OCI-LY7 (cell line): ENCODE results near the gene LINS1. TPM values are rescaled to one million over a fixed set of nuclear protein-coding genes. Genes with fewer than 3 reads are reported as not detected.

ENCODE experiments used
- BruUV-seq: library from RNA; stranded (reverse); fragments of 400-500 nt; replicated peaks from 2 replicates; lab custom pipeline; 2021; lab: Mats Ljungman, UMichigan
- CTCF ChIA-PET: fragments of 300-600 bp; sonication (Branson Sonifier 250); formaldehyde crosslinking; loops from one replicate; lab custom pipeline; 2022; ENCODE audit warnings: antibody characterized with exemption; ENCODE audit not compliant: unreplicated experiment; lab: Charles Lee
- POLR2A ChIA-PET: fragments of 300-600 bp; sonication (Branson Sonifier 250); formaldehyde crosslinking; loops from one replicate; lab custom pipeline; 2022; ENCODE audit warnings: antibody characterized with exemption; lab: Charles Lee
- DNase-seq: peaks from one replicate; pipeline ENCODE4 v3.0.0-alpha.2; 2015; ENCODE audit warnings: low spot score
- H2AFZ ChIP-seq: fragments of 200-600 bp; sonication (generic), shearing (Covaris generic); 2 replicates; pipeline ENCODE4 v1.6.1; 2014; ENCODE audit warnings: mild to moderate bottlenecking, antibody characterized with exemption, low read length, moderate library complexity
- H3K27ac ChIP-seq: fragments of 200-600 bp; sonication (generic); 2 replicates; pipeline ENCODE4 v1.5.1; 2014; ENCODE audit warnings: mixed run types, low read depth, mild to moderate bottlenecking, moderate library complexity, low read length, inconsistent platforms; ENCODE audit not compliant: poor library complexity, severe bottlenecking
- H3K36me3 ChIP-seq: fragments of 200-600 bp; sonication (generic); 2 replicates; pipeline ENCODE4 v1.6.1; 2014; ENCODE audit warnings: mild to moderate bottlenecking, antibody characterized with exemption, low read length, moderate library complexity, mixed read lengths; ENCODE audit not compliant: insufficient read depth
- H3K4me1 ChIP-seq: fragments of 200-600 bp; sonication (generic); 2 replicates; pipeline ENCODE4 v1.5.1; 2014; ENCODE audit warnings: mild to moderate bottlenecking, low read length; ENCODE audit not compliant: insufficient read depth, poor library complexity, severe bottlenecking
- H3K4me2 ChIP-seq: fragments of 200-600 bp; sonication (generic); 2 replicates; pipeline ENCODE4 v1.6.1; 2014; ENCODE audit warnings: mild to moderate bottlenecking, low read length
- H3K4me3 ChIP-seq: fragments of 200-600 bp; sonication (generic); 2 replicates; pipeline ENCODE4 v1.5.1; 2014; ENCODE audit warnings: mild to moderate bottlenecking, low read depth, low read length; ENCODE audit not compliant: poor library complexity, severe bottlenecking
- H3K79me2 ChIP-seq: fragments of 200-600 bp; sonication (generic); 2 replicates; pipeline ENCODE4 v1.6.1; 2016; ENCODE audit warnings: low read depth, mild to moderate bottlenecking, low read length, moderate library complexity, mixed read lengths; ENCODE audit not compliant: insufficient read depth
- H3K9me2 ChIP-seq: fragments of 200-600 bp; sonication (generic); 2 replicates; pipeline ENCODE4 v1.6.1; 2016; ENCODE audit warnings: mild to moderate bottlenecking, low read length, mixed read lengths; ENCODE audit not compliant: insufficient read depth
- H3K9me3 ChIP-seq: fragments of 200-600 bp; sonication (generic); 2 replicates; pipeline ENCODE4 v1.6.1; 2014; ENCODE audit warnings: mild to moderate bottlenecking, mixed run types, low read length, mixed read lengths
- H4K20me1 ChIP-seq: fragments of 200-600 bp; sonication (generic); 2 replicates; pipeline ENCODE4 v1.6.1; 2014; ENCODE audit warnings: mild to moderate bottlenecking, antibody characterized with exemption, low read length, moderate library complexity, mixed read lengths; ENCODE audit not compliant: insufficient read depth
- CTCF ChIP-seq: fragments of 200-600 bp; sonication (generic); conservative IDR thresholded peaks from 2 replicates; pipeline ENCODE4 v1.5.1; 2014; ENCODE audit warnings: mild to moderate bottlenecking, antibody characterized with exemption, low read length, moderate library complexity, mixed read lengths
- EZH2phosphoT487 ChIP-seq: fragments of 200-600 bp; sonication (generic); IDR thresholded peaks from 2 replicates; pipeline ENCODE4 v1.6.1; 2018; ENCODE audit warnings: low read depth, borderline replicate concordance, mild to moderate bottlenecking, mixed run types, antibody characterized with exemption, low read length, moderate library complexity, mixed read lengths
- intact Hi-C: fragments of 100-400 bp; cut with micrococcal nuclease; formaldehyde crosslinking; loops from one replicate; pipeline ENCODE4 v1.10.0; 2022; ENCODE audit not compliant: unreplicated experiment
- total RNA-seq, 2 experiments: library from RNA; depleted of rRNA in 1 of 2; stranded (reverse); fragments of >200 nt in 1 of 2; shearing (Covaris generic) in 1 of 2; gene quantifications; 2 replicates each; pipeline ENCODE4 v1.2.3, GENCODE V29; 2014 to 2022

Gene LINS1
- total RNA-seq, 2 experiments from 2014 or later: 6.6 to 14.3 TPM

GRCh38 chr15:100569391-100569790, 32.6 kb downstream of the LINS1 start:
- Histone ChIP-seq H3K27ac (no peak overlapping the region), H3K9me2 (no peaks in the 10 kb centered on the region), H3K36me3 (peaks cover 48% of the 10 kb centered on the region), H3K4me2 (no peak overlapping the region), H3K4me1 (no peaks in the 10 kb centered on the region), H2AFZ (no peak overlapping the region), H3K4me3 (no peak overlapping the region), H3K79me2 (no peaks in the 10 kb centered on the region), H3K9me3 (no peaks in the 10 kb centered on the region), H4K20me1 (no peaks in the 10 kb centered on the region)
- no TSS peak for BruUV-seq
- ChIA-PET CTCF (no interaction called here), POLR2A (interaction anchor here (0.5 kb wide), 1 partner anchor 116 kb away, joined by 4 read pairs; no protein-coding TSS in a partner anchor)
- TF ChIP-seq EZH2phosphoT487: no peak
- no peak for TF ChIP-seq CTCF
- DNase-seq: no peak
- intact Hi-C loops: no loop called here

DNA sequence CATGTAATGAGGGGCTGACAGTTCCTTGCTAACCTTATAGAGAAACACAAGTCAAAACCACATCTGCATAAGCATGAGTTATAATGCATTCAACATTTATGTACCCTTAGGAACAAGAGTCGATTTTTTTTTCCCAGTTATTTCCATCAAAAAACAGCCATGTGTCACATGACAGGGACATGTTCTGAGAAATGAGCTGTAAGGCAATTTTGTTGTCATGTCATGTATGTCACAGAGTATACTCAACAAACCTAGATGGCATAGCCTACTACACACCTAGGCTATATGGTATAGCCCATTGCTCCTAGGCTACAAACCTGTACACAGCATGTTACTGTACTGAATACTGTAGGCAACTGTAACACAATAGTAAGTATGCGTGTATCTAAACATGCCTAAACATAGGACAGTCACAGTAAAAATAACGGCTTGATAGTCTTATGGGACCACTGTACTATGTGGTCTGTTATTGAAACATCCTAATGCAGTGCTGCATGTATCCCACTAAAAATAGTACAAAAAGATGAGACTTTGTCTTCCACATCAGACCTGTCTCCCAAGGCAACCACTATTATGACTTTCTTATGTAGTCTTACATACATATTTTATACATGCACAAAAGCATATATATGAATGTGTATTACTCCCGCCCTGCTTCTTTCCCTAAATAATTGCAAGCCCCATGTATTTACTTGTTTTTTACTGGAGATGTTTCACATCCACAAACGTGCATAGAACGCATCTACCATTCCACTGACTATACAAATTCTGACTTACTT, 34.9 kb downstream of the LINS1 start:
- no peaks in the 10 kb centered on the region for H4K20me1 ChIP-seq
- DNase-seq: no peak
- POLR2A ChIA-PET: no interaction called here
- H3K79me2 ChIP-seq: no peaks in the 10 kb centered on the region
- H3K4me1 ChIP-seq: no peaks in the 10 kb centered on the region
- no peak overlapping the region for H3K4me3 ChIP-seq
- no peak overlapping the region for H3K27ac ChIP-seq
- CTCF ChIA-PET: interaction anchor here (0.6 kb wide), 1 partner anchor 637 kb away, joined by 6 read pairs; no protein-coding TSS in a partner anchor
- H2AFZ ChIP-seq: no peak overlapping the region
- no TSS peak for BruUV-seq
- TF ChIP-seq EZH2phosphoT487 (no peak), CTCF (no peak)
- H3K9me2 ChIP-seq: no peaks in the 10 kb centered on the region
- intact Hi-C loops: no loop called here
- no peak overlapping the region for H3K4me2 ChIP-seq
- H3K36me3 ChIP-seq: peaks cover 27% of the 10 kb centered on the region
- no peaks in the 10 kb centered on the region for H3K9me3 ChIP-seq

DNA sequence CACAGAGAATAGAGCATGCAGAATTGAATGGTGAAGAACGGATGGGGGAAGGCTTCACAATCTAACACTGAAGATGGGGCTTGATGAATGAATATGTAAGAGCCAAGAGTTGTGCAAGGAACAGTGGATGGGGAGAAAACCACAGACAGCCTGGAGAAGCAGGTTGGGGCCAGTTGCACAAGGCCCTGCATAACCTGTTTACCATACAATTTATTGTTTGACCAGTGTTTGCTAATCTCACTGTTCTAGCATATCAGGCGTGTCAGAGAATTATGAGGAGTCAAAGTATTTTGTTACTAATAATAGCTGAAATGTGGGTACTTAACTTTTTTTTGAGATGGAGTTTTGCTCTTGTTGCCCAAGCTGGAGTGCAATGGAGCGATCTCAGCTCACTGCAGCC, 36.4 kb downstream of the LINS1 start:
- Histone ChIP-seq H3K27ac (no peak overlapping the region), H4K20me1 (no peaks in the 10 kb centered on the region), H3K4me3 (no peak overlapping the region), H2AFZ (no peak overlapping the region), H3K79me2 (no peaks in the 10 kb centered on the region), H3K4me2 (no peak overlapping the region), H3K9me3 (no peaks in the 10 kb centered on the region), H3K4me1 (no peaks in the 10 kb centered on the region), H3K9me2 (no peaks in the 10 kb centered on the region), H3K36me3 (peaks cover 13% of the 10 kb centered on the region; the same call in 1 of the 2 replicates)
- no peak for DNase-seq
- CTCF ChIA-PET: no interaction called here
- TF ChIP-seq CTCF (no peak), EZH2phosphoT487 (no peak)
- BruUV-seq: no TSS peak
- POLR2A ChIA-PET: no interaction called here
- intact Hi-C loops: no loop called here
